DMS 273 (cell line): ENCODE measurements around the gene RSL1D1.
A peak's percentile ranks its signal among the peaks of the same experiment; 100 is the strongest.
"Not testable (repeated sequence)": the region's sequence is repeated elsewhere in the genome, so short reads cannot be mapped to it uniquely, and the experiment has no call there.

ENCODE experiments used
- DNase-seq: peaks from one replicate; lab custom pipeline; 2025; ENCODE audit not compliant: unreplicated experiment; lab: John Stamatoyannopoulos, UW

Gene RSL1D1

DNA sequence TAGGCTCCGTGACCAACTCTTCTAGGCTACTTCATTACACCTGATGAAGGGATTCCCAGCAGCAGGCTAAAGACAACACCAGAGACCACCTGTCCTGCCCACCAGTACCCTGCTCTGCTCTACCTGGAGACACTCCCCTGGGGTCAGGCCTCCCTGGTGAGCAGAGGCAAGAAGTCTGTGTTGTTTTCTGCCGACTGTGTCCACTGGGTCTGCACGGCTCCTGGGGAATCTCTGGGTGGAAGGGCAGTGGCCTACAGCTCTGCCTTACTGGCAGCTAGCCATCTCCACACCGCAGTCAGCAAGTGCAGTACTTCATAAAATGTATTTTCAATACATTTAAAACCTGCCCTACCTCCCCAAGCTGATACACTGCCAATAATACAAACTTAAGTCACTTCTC is 6.8 kb downstream of the RSL1D1 start:
- no peak for DNase-seq

DNA sequence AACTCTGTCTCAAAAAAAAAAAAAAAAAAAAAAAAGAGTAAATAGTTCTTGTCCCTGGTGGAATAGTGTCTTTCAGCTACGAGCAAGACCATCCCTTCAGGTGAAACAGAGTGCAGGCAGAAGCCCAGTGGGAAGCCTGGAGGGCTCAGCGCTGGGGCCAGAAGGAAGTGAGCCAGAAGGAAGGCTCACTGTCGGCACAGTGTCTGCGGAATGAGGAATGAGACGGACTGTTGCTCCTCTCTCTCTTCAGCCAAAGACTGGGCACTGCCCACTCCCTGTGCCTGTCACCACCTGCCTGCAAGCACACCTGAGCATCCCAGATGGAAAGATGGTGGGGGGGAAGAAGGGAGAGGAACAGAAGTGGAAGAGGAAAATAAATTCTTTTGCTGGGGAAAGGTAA is 7.5 kb downstream of the RSL1D1 start:
- no peak for DNase-seq

DNA sequence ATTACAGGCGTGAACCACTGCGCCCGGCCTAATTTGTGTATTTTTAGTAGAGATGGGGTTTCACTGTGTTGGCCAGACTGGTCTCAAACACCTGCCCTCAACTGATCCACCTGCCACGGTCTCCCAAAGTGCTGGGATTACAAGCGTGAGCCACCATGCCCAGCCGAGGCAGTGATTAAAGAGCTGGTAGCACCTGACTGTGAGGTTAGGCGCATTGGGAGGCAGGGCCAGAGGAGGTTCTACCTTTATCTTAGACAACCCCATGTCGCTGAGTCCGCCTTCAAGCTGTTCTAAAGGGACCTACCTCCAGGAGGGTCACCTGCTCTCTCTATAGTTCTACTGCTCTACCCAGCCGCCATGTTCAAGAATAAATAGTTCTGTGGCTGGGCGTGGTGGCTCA is 8.1 kb downstream of the RSL1D1 start:
- no peak for DNase-seq

DNA sequence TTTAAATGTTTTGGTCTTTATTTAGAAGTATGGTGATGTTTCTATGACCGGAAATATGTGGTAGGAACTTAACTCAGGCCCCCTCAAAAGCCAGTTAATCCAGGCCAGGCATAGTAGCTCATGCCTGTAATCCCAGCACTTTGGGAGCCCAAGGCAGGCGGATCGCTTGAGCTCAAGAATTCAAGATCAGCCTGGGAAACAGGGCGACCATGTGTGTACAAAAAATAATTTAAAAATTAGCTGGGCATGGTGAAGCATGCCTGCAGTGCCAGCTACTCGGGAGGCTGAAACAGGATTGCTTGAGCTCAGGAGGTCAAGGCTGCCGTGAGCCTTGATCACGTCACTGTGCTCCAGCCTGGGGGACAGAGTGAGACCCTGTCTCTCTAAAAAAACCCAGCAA is 10.3 kb downstream of the RSL1D1 start:
- DNase-seq, result no peak

DNA sequence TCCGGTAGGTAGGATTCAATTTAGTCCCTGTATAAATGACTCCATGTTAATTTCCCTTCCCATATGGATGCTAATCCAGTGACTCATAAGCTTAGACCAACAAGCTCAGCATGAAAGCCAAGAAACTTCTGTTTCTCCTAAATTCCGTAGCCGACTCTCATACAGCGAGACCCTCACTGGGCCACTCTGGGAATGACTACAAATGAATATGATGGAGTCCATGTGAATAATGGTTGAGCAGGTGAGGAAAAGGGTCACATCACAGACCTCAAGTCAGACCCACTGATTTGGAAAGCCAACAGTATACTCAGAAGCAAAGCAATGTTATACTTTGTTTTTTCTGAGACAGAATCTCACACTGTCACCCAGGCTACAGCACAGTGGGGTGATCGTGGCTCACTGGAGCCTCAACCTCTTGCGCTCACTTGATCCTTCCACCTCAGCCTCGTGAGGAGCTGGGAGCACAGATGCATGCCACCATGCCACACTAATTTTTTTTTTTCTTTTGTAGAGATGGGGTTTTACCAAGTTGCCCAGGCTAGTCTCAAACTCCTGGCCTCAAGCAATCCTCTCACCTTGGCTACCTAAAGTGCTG is 14.6 kb downstream of the RSL1D1 start:
- peak; percentile 63 for DNase-seq

DNA sequence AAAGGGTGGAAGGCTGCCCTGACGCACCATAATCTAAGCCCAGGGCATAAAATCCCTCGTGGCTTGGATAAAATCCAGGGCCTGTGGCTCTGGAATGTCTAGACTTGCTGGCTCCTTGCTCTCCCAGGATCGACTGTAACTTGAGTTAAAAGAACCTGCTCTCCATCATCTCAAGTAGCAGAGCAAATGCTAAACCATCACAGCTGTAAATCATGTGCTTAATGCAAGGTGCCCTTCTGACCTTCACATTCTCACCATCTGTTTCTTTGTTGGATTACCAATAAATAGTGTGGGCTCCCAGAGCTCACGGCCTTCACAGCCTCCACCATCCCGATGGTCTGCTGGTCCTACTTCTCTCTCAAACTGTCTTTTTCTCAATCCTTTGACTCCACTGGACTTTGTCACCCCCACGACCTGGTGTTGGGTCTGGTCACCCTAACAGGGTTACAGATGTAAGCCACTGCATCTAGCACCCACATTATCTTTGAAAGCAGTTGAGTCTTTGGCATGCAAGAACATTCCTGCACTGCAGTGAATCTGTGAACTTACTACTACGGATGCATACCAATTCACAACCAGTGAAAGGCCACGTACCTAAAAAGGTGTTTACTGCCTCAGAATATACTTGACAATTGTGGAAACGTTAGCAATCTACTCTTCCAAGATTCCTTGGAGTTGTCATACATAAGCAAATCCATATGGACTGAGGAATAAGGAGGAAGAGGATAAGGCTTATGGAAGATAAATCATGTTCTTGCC is 15.3 kb downstream of the RSL1D1 start:
- DNase-seq, result peak; percentile 86

DNA sequence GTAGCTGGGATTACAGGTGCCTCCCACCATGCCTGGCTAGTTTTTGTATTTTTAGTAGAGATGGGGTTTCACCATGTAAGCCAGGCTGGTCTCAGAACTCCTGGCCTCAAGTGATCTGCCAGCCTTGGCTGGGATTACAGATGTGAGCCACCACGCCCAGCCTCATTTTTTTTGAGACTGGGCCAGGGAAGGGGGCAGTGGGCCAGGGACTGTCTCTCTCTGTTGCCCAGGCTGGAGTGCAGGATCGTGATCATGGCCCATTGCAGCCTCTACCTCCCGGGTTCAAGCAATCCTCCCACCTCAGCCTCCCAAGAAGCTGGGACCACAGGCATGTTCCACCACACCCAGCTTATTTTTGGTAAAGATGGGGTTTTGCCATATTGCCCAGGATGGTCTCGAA is 16.0 kb downstream of the RSL1D1 start:
- peak; percentile 30 for DNase-seq

DNA sequence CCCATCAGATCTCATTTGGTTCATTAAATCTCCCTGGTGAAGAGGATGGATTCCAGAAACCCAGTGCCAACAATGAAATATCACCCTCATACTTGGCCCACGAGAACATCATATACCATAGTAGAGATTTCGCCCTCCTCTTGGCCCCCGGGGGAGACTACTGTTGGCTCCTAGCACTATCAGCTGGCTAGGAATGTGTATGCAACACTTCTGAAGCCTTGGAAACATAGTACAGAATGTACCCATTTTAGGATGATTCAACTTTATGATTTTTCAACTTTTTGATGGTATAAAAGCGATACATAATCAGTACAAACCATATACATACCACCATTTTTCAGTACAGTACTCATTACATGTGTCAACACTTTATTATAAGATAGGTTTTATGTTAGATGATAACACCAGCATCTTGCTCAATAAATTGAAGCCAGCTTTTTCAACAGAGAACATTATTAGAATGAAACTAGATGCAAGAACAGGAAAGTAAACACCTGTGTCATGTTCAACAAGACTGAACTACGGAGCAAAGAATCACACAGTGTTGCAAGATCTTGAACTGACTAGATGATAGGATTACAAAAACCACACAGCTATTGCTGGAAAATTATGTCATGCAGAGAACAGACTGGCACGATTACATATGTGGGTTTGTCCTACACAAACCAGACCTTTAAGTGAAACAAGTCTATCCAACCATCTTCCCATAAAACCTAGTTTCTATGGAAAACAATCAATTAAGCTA is 17.2 kb downstream of the RSL1D1 start:
- peak; percentile 45 for DNase-seq

DNA sequence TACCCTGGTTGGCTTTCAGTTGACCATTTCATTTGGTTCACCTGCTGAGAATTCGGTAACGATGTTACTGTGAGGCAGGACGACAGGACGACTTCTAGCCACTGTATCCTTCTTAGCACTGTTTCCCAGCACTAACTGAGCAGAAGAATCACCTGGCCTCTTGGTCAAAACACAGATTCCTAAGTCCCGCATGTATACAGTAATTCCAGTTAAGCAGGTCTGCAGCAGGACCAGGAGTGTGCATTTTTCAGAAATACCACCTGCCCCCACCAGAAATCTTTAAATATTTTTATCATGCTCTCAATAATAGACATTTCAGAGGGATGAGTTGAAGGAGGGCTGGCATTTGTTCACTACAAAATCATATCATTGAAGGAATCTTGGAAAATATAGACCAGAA is 22.6 kb downstream of the RSL1D1 start:
- no peak for DNase-seq

DNA sequence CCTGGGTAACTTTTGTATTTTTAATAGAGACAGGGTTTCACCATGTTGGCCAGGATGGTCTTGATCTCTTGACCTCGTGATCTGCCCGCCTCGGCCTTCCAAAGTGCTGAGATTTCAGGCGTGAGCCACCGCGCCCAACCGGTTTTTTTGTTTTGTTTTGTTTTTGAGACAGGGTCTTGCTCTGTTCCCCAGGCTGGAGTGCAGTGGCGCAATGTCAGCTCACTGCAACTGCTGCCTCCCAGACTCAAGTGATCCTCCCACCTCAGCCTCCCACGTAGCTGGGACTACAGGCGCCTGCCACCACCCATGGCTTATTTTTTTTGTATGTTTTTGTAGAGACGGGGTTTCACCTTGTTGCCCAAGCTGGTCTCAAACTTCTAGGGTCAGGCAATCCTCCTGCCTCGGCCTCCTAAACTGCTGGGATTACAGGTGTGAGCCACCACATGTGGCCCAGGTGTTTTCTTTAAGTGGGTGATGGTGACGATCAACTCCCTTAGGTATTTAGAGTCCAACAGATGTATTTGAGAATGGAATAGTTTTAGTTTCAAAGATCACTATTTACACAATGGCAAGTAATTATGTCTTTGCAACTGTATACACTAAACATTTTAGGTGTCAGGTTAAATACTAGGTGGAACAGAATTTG is 25.7 kb downstream of the RSL1D1 start:
- DNase-seq, result not testable (repeated sequence)

DNA sequence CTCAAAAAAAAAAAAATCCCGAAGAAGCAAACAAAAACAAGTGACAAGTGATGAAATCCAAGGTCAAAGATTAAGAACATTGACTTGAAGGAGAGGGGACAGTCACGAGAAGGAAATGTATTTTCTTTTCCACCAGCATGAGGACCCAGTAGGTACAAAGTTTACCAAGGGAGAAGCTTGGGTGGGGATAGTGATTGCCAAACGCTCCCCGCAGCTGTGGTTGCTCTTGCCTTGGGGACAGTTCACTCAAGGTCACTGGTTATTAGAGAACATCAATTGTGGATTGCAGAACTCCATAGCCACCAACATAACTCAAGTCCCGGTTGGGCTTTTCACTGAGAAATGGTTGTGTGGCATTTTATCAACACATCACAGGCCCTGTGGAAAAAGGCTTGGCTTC is 27.0 kb downstream of the RSL1D1 start:
- DNase-seq, result no peak

DNA sequence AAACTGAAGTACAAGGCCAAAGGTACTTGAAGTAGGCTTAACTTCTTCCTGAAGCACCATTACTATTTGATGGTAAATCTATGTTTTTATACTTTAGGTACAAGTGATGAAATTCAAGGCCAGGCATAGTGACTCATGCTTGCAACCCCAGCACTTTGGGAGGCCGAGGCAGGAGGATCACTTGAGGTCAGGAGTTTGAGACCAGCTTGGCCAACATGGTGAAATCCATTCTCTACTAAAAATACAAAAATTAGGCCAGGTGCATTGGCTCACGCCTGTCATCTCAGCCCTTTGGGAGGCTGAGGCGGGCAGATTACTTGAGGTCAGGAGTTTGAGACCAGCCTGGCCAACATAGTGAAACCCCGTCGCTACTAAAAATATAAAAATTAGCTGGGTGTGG is 27.7 kb downstream of the RSL1D1 start:
- DNase-seq, result not testable (repeated sequence)

DNA sequence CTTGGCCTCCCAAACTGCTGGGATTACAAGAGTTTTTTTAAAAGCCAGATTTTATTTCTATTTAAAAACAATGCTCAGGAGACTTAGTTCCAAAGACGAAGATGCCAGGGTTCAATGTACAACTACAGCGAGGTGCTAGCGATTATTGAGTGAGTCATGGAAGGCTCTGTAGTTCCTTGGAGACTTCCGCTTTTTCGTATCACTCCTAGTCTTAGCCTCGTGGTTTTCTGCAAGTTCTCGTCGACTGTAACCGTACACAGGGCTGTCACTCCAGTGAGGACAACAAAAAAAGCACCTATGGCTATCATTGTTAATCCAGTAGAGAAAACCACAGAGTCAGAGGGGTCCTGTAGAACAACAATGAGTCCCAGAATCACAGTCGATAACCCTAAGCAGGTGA is 31.5 kb downstream of the RSL1D1 start:
- no peak for DNase-seq

DNA sequence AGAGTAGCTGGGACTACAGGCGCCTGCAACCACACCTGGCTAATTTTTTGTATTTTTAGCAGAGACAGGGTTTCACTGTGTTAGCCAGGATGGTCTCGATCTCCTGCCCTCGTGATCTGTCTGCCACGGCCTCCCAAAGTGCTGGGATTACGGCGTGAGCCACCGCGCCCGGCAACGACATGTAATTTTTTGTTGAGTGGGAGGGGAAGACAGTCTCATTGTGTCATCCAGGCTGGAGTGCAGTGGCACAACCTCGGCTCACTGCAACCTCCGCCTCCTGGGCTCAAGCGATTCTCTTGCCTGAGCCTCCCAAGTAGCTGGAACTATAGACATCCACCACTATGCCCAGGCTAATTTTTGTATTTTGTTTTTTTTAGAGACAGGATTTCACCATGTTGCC is 32.4 kb downstream of the RSL1D1 start:
- not testable (repeated sequence) for DNase-seq

DNA sequence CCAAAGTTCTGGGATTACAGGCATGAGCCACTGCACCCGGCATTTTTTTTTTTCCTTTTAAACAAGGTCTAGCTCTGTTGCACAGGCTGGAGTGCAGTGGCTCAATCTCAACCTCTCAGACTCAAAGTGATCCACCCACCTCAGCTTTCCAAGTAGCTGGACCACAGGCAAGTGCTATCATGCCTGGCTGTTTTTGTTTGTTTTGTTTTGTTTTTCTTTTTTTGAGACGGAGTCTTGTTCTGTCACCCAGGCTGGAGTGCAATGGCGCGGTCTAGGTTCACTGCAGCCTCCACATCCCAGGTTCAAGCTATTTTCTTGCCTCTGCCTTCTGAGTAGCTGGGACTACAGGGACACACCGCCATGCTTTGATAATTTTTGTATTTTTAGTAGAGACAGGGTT is 35.2 kb downstream of the RSL1D1 start:
- DNase-seq, result no peak

DNA sequence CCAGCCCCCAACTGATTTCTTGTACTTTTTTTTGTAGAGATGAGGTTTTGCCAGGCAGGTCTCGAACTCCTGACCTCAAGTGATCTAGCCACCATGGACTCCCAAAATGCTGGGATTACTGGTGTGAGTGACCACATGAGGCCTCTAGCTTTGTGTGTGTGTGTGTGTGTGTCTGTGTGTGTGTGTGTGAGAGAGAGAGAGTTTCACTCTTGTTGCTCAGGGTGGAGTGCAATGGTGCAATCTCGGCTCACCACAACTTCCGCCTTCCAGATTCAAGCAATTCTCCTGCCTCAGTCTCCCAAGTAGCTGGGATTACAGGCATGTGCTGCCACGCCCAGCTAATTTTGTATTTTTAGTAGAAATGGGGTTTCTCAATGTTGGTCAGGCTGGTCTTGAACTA is 36.5 kb downstream of the RSL1D1 start:
- not testable (repeated sequence) for DNase-seq

DNA sequence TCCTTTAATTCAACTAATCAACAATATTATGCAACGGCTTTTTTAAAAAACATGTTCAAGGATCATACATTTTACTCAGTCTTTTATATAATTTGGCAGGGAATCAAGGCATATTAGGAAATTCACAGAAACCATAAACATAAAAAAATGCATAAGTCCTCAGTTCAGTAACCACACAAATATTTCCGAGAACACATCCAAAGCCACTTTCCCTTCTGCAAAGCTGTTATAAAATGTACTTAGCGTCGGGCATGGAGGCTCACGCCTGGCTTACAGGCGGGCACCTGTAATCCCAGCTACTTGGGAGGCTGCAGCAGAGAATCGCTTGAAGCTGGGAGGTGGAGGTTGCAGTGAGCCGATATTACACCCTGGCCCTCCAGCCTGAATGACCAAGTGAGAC is 44.6 kb downstream of the RSL1D1 start:
- no peak for DNase-seq

DNA sequence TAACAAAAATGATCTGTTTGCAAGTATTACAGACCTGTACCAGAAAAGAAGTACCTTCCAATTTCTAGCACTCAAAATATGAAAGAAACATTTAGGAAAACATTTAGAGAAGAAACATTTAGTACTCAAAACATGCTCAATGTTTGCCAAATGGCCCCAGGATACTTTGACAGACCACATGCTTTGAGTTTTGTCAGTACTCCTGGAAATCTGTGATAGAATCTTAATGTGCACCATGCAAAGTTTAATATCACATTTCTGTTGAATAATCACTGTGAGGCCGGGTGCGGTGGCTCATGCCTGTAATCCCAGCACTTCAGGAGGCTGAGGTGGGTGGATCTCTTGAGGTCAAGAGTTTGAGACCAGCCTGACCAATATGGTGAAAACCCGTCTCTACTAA is 45.8 kb downstream of the RSL1D1 start:
- no peak for DNase-seq

DNA sequence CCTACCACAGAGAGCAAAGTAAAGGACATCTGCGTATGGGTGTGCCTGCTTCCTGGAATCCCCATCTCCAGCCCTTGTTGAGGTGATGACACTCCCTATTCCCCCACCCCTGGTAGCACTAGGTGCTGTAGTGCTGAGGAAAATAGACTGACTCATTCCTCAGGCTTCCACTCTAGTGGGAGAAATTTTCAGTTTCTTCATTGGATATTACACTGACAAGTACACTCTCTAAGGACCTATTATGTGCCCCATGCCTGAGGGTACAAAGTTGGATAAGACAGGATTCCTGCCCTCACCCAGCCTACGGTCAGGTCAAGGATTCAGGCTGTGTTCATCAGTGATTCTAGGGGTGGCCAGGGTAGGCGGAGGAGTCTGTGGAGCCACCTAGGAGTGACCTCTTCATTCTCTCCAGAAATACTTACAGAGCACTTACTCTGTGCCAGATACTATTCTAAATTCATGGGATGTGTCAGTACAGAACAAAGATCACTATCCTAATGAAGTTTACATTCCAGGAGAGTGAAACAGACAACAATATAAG is 49.8 kb downstream of the RSL1D1 start:
- no peak for DNase-seq

DNA sequence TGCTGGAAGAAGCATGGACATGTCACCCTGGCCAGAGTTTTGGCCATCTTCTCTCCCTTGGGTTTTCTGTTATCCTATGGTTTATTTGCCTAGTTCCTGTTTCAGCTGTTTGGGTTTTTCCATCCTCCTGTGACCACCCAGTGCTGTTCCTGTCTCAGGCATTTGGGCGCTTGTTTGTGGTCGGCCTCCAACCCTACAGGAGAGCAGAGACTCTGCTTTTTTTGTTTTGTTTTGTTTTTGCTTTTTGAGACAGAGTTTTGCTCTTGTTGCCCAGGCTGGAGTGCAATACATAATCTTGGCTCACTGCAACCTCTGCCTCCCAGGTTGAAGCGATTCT is 51.0 kb downstream of the RSL1D1 start:
- DNase-seq, result no peak

DNA sequence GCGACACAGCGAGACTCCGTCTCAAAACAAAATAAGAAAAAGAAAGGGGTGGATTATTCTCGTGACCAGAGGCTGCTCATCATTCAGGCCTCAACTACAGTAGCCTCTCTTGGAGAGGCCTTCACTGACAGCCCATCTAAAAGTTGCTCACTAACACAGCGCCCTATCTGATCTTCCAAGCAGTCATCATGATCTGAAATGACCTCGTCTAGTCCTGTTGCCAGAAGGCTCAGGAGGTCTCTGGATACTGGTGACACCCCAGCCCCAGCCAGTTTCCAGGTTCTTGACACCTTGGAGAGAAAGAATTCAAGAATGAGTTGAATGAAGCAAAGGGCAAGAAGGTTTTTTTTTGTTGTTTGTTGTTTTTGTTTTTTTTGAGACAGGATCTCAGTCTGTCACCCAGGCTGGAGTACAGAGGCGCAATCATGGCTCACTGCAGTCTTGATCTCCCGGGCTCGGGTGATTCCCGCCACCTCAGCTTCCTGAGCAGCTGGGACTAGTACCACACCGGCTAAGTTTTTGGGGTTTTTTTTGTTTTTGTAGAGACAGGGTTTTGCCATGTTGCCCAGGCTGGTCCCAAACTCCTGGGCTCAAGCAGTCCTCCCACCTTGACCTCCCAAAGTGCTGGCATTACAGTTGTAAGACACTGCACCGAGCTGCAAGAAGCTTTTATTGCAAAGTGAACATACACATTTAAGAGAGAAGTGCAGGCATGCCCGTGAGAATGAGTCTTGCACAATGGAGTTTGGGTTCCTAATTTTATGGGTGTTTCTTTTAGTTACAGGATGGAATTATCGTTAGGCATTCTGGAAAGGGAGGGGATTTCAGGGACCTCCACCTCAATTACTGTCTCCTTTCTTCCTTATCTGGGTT is 51.6 kb downstream of the RSL1D1 start:
- DNase-seq, result peak; percentile 21
